ENCODE results near the gene SLC6A12. TPM values are rescaled to one million over a fixed set of nuclear protein-coding genes. Genes with fewer than 3 reads are reported as not detected.

The SLC6A12 gene
- total RNA-seq (not detected), total RNA-seq (0.08 to 0.12 reads per million in 2 donors)

DNA sequence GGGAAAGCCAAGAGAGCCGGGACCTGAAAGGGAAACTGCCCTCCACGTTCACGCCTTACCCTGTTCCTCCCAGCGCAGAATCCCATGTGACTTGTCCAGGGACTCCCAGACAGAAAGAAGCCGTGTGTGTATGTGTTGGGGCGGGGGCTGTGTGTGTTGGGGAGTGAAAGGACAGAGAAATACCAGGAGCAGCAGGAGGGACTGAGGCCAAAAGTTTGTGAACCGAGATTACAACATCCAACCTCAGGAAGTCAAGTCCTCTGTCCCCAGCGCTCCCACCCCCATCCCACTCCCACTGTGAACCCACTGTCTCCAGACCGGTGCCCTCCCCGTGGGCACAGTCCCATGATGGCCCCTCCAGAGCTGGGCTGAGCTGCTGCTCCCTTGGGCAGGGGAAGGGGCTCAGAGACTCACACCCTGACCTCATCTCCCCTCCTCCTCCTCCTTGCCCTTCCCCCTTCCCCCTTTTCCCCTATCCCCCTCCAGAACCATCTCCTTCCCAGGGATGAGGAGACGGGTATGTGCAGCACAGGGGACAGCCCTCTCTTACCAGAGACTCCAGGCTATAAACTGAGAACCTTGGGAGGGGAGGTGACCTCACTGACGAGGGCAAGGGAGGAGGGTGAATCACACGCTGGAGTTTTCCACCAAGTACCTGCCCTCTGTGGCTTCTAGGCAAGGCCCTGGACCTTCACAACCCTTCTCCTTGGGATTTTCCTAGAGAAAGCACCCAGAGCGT, at the start of gene SLC6A12:
Gene SLC6A12 (minus strand): TSS at position 155 of the 739 bp plus-strand sequence. CDS start 4,171 bp downstream, outside the sequence.
- H3K4me1 Mint-ChIP-seq: peaks cover 8% of the 10 kb centered on the region
- no peak within 1 kb of the TSS for H3K4me3 Mint-ChIP-seq
- no peak within 1 kb of the TSS for H3K27ac Mint-ChIP-seq
- H3K9me3 ChIP-seq (ENCODE audit: control insufficient read depth, low read length, poor library complexity, severe bottlenecking): no peaks in the 10 kb centered on the region
- H3K27me3 Mint-ChIP-seq: peaks cover 69% of the 10 kb centered on the region
- ATAC-seq: no peak
- no peak for DNase-seq
- peaks cover 5% of the 10 kb centered on the region for H3K36me3 Mint-ChIP-seq (ENCODE audit: low read depth)

- Mint-ChIP-seq H3K4me1 (no peaks in the 10 kb centered on the region), H3K27ac (no peak overlapping the region), H3K27me3 (peaks cover 29% of the 10 kb centered on the region), H3K4me3 (no peak overlapping the region), H3K36me3 (ENCODE audit: low read depth) (no peaks in the 10 kb centered on the region)
- no peak for ATAC-seq
- H3K9me3 ChIP-seq (ENCODE audit: control insufficient read depth, low read length, poor library complexity, severe bottlenecking): no peaks in the 10 kb centered on the region
- no peak for DNase-seq
These were observed 49.6 kb upstream of the SLC6A12 start for GRCh38 chr12:263574-263973.

DNA sequence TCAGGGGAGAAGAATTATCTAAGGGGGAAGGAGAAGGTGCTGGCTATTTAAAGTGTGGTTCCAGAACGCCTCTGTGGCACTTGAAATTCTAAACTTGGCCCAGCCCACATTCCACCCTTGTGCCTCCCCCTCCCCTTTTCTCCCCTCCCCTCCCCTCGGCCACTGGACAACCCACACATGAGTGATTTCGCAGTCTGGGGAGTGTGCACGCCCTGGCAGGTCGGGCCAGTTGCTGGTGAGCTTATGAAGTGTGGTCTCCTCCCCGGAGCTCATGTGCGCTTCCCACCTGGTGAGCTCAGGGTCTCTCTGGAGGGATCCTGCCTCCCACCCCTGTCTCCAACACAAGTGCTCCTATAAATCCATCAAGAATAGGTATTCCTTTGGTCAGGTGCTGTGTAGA, 48.9 kb upstream of the SLC6A12 start, which contains the start of gene SLC6A13:
Gene SLC6A13 (minus strand): TSS at position 20 of the 400 bp plus-strand sequence. CDS start 2,784 bp downstream, outside the sequence.
- no peaks in the 10 kb centered on the region for H3K9me3 ChIP-seq (ENCODE audit: control insufficient read depth, low read length, poor library complexity, severe bottlenecking)
- ATAC-seq (no peak), DNase-seq (no peak)
- Mint-ChIP-seq H3K36me3 (ENCODE audit: low read depth) (no peaks in the 10 kb centered on the region), H3K4me3 (no peak within 1 kb of the TSS), H3K27ac (no peak within 1 kb of the TSS), H3K4me1 (no peaks in the 10 kb centered on the region), H3K27me3 (peaks cover 37% of the 10 kb centered on the region)

DNA sequence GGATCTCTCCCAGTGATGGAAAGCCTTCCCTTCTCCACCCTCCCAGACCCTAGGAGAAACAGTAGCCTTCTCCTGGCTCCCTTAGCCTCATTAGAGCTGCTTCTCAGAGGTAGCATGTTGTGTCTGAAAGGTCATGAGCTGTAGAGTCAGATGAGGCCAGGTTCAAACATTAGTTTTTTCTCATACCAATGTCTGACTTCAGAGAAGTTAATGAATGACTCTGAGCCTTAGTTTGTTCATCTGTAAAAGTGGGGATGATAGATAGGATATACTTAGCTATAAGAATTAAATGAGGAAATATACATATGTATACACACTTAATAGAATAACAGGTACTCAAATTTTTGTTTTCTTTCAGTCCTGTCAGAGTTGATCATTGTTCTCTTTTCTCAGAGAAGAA, 48.2 kb upstream of the SLC6A12 start:
- Mint-ChIP-seq H3K4me1 (no peaks in the 10 kb centered on the region), H3K4me3 (no peak overlapping the region)

DNA sequence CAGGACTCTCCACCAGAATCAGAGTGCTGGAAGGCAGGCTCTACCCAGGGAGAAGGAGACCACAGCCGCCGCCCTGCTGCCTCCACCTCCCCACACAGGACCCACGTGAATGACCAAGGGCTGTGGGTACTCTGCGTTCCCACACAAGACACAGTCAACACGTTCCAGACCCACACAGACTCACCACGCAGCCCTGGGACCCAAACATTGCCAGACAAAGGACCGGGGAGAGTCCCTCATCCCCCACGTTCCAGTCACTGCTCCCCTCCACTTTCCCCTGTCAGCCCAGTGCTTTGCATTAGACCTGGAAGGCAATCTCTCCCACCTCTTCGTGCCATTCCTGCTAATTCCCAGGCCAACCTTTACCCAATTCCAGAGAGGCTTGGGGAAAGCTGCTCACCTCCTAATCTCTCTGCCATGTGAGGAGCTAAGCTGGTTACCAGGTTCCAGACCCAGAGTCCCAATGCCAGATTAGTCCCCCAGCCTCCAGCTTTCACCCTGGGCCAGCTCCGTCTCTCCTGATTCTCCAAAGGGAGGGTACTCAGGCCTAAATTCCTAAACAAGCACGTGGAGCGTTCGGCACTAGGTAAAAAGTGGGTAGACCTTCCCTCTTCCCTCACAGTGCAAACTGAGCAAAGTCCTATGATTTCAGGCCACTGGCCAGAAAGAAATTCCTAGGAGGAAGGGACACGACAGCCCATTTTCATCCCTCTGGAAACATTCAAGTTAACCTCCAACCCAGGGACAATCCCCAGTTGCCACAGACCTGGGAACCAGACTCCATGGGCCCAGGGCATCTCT, 43.8 kb upstream of the SLC6A12 start:
- Mint-ChIP-seq H3K27me3 (peaks cover 76% of the 10 kb centered on the region), H3K4me1 (peaks cover 3% of the 10 kb centered on the region), H3K36me3 (ENCODE audit: low read depth) (peaks cover 6% of the 10 kb centered on the region), H3K27ac (no peak overlapping the region), H3K4me3 (no peak overlapping the region)
- H3K9me3 ChIP-seq (ENCODE audit: control insufficient read depth, low read length, poor library complexity, severe bottlenecking): no peaks in the 10 kb centered on the region
- ATAC-seq (no peak), DNase-seq (no peak)

More for the DNA sequence above, 48.2 kb upstream of the SLC6A12 start:
- DNase-seq (no peak), ATAC-seq (no peak)
- no peaks in the 10 kb centered on the region for H3K9me3 ChIP-seq (ENCODE audit: control insufficient read depth, low read length, poor library complexity, severe bottlenecking)
- H3K27ac Mint-ChIP-seq: no peak overlapping the region
- H3K27me3 Mint-ChIP-seq: peaks cover 44% of the 10 kb centered on the region
- H3K36me3 Mint-ChIP-seq (ENCODE audit: low read depth): no peaks in the 10 kb centered on the region

- ATAC-seq: no peak
- Mint-ChIP-seq H3K27me3 (peaks cover 70% of the 10 kb centered on the region), H3K27ac (no peak overlapping the region), H3K36me3 (ENCODE audit: low read depth) (peaks cover 6% of the 10 kb centered on the region), H3K4me3 (no peak overlapping the region), H3K4me1 (peaks cover 3% of the 10 kb centered on the region)
- no peak for DNase-seq
- no peaks in the 10 kb centered on the region for H3K9me3 ChIP-seq (ENCODE audit: control insufficient read depth, low read length, poor library complexity, severe bottlenecking)
These were observed 43.0 kb upstream of the SLC6A12 start for GRCh38 chr12:256958-257357.

- DNase-seq (no peak), ATAC-seq (no peak)
- Mint-ChIP-seq H3K27ac (no peak overlapping the region), H3K36me3 (ENCODE audit: low read depth) (peaks cover 6% of the 10 kb centered on the region), H3K27me3 (peaks cover 69% of the 10 kb centered on the region), H3K4me3 (no peak overlapping the region), H3K4me1 (peaks cover 3% of the 10 kb centered on the region)
- H3K9me3 ChIP-seq (ENCODE audit: control insufficient read depth, low read length, poor library complexity, severe bottlenecking): no peaks in the 10 kb centered on the region
These were observed 42.3 kb upstream of the SLC6A12 start for GRCh38 chr12:256225-256624.

- H3K9me3 ChIP-seq (ENCODE audit: control insufficient read depth, low read length, poor library complexity, severe bottlenecking): no peaks in the 10 kb centered on the region
- DNase-seq (no peak), ATAC-seq (no peak)
- Mint-ChIP-seq H3K36me3 (ENCODE audit: low read depth) (peaks cover 6% of the 10 kb centered on the region), H3K4me3 (no peak overlapping the region), H3K4me1 (peaks cover 3% of the 10 kb centered on the region), H3K27ac (no peak overlapping the region), H3K27me3 (peaks cover 60% of the 10 kb centered on the region)
These were observed 41.0 kb upstream of the SLC6A12 start for GRCh38 chr12:254912-255311.

DNA sequence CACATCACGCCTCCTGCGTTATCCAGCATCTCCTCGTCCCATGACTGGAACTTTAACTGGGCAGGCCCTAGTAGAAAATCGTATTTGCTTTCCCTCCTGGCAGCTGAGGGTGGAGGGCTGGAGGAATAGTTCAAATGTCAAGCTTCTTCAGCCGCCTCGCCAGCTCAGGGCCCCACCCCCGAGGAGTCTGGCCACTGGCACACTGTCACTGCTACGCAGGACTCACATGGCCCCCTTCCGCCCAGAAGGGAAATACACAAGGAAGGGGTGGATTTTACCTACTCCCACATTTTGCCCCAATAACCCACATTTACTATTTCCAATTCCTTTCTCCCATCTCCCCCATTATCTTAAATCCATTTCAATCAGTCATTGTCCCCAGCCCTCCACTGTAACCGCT, 40.1 kb upstream of the SLC6A12 start:
- no peak overlapping the region for H3K4me3 Mint-ChIP-seq
- H3K9me3 ChIP-seq (ENCODE audit: control insufficient read depth, low read length, poor library complexity, severe bottlenecking): no peaks in the 10 kb centered on the region
- peaks cover 6% of the 10 kb centered on the region for H3K36me3 Mint-ChIP-seq (ENCODE audit: low read depth)
- peaks cover 59% of the 10 kb centered on the region for H3K27me3 Mint-ChIP-seq
- H3K27ac Mint-ChIP-seq: no peak overlapping the region
- ATAC-seq (no peak), DNase-seq (no peak)
- peaks cover 3% of the 10 kb centered on the region for H3K4me1 Mint-ChIP-seq

- H3K27me3 Mint-ChIP-seq: peaks cover 57% of the 10 kb centered on the region
- H3K36me3 Mint-ChIP-seq (ENCODE audit: low read depth): peaks cover 6% of the 10 kb centered on the region
- no peak overlapping the region for H3K4me3 Mint-ChIP-seq
- ATAC-seq: no peak
- no peak overlapping the region for H3K27ac Mint-ChIP-seq
- no peaks in the 10 kb centered on the region for H3K9me3 ChIP-seq (ENCODE audit: control insufficient read depth, low read length, poor library complexity, severe bottlenecking)
- no peak for DNase-seq
- peaks cover 3% of the 10 kb centered on the region for H3K4me1 Mint-ChIP-seq
These were observed 39.3 kb upstream of the SLC6A12 start for GRCh38 chr12:253116-253831.

DNA sequence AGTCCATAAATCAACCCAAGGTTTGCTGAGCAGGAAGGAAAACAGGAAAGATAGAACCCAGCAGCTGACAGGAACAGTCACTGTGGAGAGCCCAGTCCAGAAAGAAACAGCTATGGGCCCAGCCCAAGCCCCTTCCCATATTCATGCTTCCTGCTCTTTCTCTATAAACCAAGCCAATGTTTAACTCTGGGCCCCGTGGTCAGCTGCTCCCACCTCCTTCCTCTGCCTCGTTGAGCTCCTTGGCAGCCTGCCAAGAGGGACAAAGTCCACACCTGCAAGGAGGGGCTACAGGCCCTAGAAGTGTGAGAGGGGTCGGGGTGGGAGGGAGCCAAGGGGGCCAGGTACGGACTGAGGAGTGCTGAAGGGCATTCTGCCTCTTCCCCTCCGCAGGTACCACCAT, 38.7 kb upstream of the SLC6A12 start:
- no peaks in the 10 kb centered on the region for H3K9me3 ChIP-seq (ENCODE audit: control insufficient read depth, low read length, poor library complexity, severe bottlenecking)
- no peak overlapping the region for H3K4me3 Mint-ChIP-seq
- peaks cover 3% of the 10 kb centered on the region for H3K4me1 Mint-ChIP-seq
- no peak for DNase-seq
- no peak for ATAC-seq
- no peak overlapping the region for H3K27ac Mint-ChIP-seq
- peaks cover 51% of the 10 kb centered on the region for H3K27me3 Mint-ChIP-seq
- H3K36me3 Mint-ChIP-seq (ENCODE audit: low read depth): peaks cover 6% of the 10 kb centered on the region

DNA sequence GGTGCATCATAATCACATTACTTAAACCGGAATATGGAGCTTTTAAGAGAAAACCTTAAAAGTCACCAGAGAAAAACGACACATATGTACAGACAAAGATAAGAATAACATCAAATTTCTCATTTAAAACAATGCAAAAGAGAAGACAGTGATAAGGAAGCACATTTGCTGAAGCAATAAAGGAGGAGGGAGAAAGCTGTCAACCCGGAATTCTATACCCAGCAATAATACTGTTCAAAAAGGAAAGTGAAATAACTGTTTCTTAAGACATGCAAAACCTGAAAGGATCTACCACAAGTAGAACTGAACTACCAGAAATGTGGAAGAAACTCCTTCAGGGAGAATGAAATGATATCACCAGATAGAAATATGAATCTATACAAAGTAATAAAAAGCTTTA, 33.3 kb upstream of the SLC6A12 start:
- H3K9me3 ChIP-seq (ENCODE audit: control insufficient read depth, low read length, poor library complexity, severe bottlenecking): peaks cover 2% of the 10 kb centered on the region
- Mint-ChIP-seq H3K27me3 (peaks cover 17% of the 10 kb centered on the region), H3K4me3 (no peak overlapping the region), H3K4me1 (peaks cover 3% of the 10 kb centered on the region), H3K27ac (no peak overlapping the region), H3K36me3 (ENCODE audit: low read depth) (no peaks in the 10 kb centered on the region)
- DNase-seq: no peak
- ATAC-seq: no peak

- Mint-ChIP-seq H3K4me1 (peaks cover 3% of the 10 kb centered on the region), H3K27me3 (peaks cover 32% of the 10 kb centered on the region), H3K27ac (no peak overlapping the region), H3K36me3 (ENCODE audit: low read depth) (peaks cover 2% of the 10 kb centered on the region), H3K4me3 (no peak overlapping the region)
- no peak for ATAC-seq
- peaks cover 2% of the 10 kb centered on the region for H3K9me3 ChIP-seq (ENCODE audit: control insufficient read depth, low read length, poor library complexity, severe bottlenecking)
- DNase-seq: no peak
These were observed 29.4 kb upstream of the SLC6A12 start for GRCh38 chr12:243381-243780.

Data from T-helper 17 cell (primary cell).